Effector CD4-positive, alpha-beta T cell (primary cell): ENCODE measurements around the gene MAP2K6.

Experiments used
- DNase-seq: peaks from one replicate; pipeline ENCODE4 v3.0.0-alpha.2; 2020
- total RNA-seq: gene quantifications from one replicate; lab custom pipeline; 2026; lab: John Stamatoyannopoulos, UW

The MAP2K6 gene
- 33.0 reads per million, percentile 58 among the genes with 10 or more reads in this experiment for total RNA-seq

- peak; percentile 72 for DNase-seq
Measured at GRCh38 chr17:69414408-69415274, at the start of gene MAP2K6. MAP2K6 (plus strand) TSS chr17:69414697; CDS start chr17:69414985, 288 bp downstream.

- DNase-seq = no peak
Measured at GRCh38 chr17:69367298-69367697, 47.2 kb upstream of the MAP2K6 start.

GRCh38 chr17:69373069-69373468, 41.4 kb upstream of the MAP2K6 start:
- DNase-seq = no peak

- DNase-seq = no peak
Measured at GRCh38 chr17:69375229-69375628, 39.3 kb upstream of the MAP2K6 start.

- no peak for DNase-seq
Measured at GRCh38 chr17:69388822-69389442, 25.6 kb upstream of the MAP2K6 start.

- DNase-seq = no peak
Measured at GRCh38 chr17:69390795-69391501, 23.5 kb upstream of the MAP2K6 start.

- no peak for DNase-seq
Measured at GRCh38 chr17:69401251-69401650, 13.2 kb upstream of the MAP2K6 start.

- DNase-seq = no peak
Measured at GRCh38 chr17:69402052-69402451, 12.4 kb upstream of the MAP2K6 start.

- no peak for DNase-seq
Measured at GRCh38 chr17:69404399-69404798, 10.1 kb upstream of the MAP2K6 start.

- DNase-seq = no peak
Measured at GRCh38 chr17:69405096-69405495, 9.4 kb upstream of the MAP2K6 start.

- no peak for DNase-seq
Measured at GRCh38 chr17:69406941-69407340, 7.6 kb upstream of the MAP2K6 start.

- no peak for DNase-seq
Measured at GRCh38 chr17:69407759-69408158, 6.7 kb upstream of the MAP2K6 start.

GRCh38 chr17:69410671-69411070, 3.8 kb upstream of the MAP2K6 start:
- no peak for DNase-seq

- DNase-seq = no peak
Measured at GRCh38 chr17:69411766-69412165, 2.7 kb upstream of the MAP2K6 start.

GRCh38 chr17:69412251-69412671, 2.2 kb upstream of the MAP2K6 start:
- no peak for DNase-seq

- no peak for DNase-seq
Measured at GRCh38 chr17:69415431-69415830, 934 bp downstream of the MAP2K6 start.

GRCh38 chr17:69417545-69418483, 3.3 kb downstream of the MAP2K6 start:
- DNase-seq = no peak

- DNase-seq = no peak
Measured at GRCh38 chr17:69418535-69418934, 4.0 kb downstream of the MAP2K6 start.

GRCh38 chr17:69423450-69423849, 9.0 kb downstream of the MAP2K6 start:
- no peak for DNase-seq

- DNase-seq = no peak
Measured at GRCh38 chr17:69424287-69425041, 10.0 kb downstream of the MAP2K6 start.

GRCh38 chr17:69425978-69426377, 11.5 kb downstream of the MAP2K6 start:
- DNase-seq = no peak
